Muscle layer of duodenum (tissue), 2 donors: ENCODE data around the gene KRI1.

Experiments used
- H3K27ac ChIP-seq: one replicate; pipeline ENCODE4 v1.7.0; 2013; ENCODE audit warnings: mild to moderate bottlenecking, low read length
- H3K27me3 ChIP-seq: one replicate; pipeline ENCODE4 v1.7.0; 2013; ENCODE audit warnings: low read depth, mild to moderate bottlenecking, control low read depth, low read length
- H3K36me3 ChIP-seq, 2 donors: one replicate each; pipeline ENCODE4 v1.7.0; 2013; ENCODE audit warnings: low read length in 2 of 2, control low read depth in 1 of 2, mild to moderate bottlenecking in 1 of 2; ENCODE audit not compliant: insufficient read depth in 2 of 2, control insufficient read depth in 1 of 2
- H3K4me1 ChIP-seq, 2 donors: one replicate each; pipeline ENCODE4 v1.7.0; 2013; ENCODE audit warnings: low read length in 2 of 2, mild to moderate bottlenecking in 2 of 2, control low read depth in 1 of 2, moderate library complexity in 1 of 2; ENCODE audit not compliant: insufficient read depth in 2 of 2, control insufficient read depth in 1 of 2
- H3K4me3 ChIP-seq, 2 donors: one replicate each; pipeline ENCODE4 v1.7.0; 2013; ENCODE audit warnings: low read length in 2 of 2, low read depth in 1 of 2, mild to moderate bottlenecking in 1 of 2
- H3K9me3 ChIP-seq, 2 donors: one replicate each; pipeline ENCODE4 v1.7.0; 2013; ENCODE audit warnings: low read length in 2 of 2, control low read depth in 1 of 2, mild to moderate bottlenecking in 1 of 2; ENCODE audit not compliant: control insufficient read depth in 1 of 2
- donor health status: healthy.

The KRI1 gene

GRCh38 chr19:10565567-10566407 is at the start of gene KRI1:
KRI1 (minus strand) TSS chr19:10566010; CDS start chr19:10565999, 11 bp downstream.
- Histone ChIP-seq H3K4me1 (peaks cover 13 to 38% of the 10 kb centered on the region in 2 donors), H3K27me3 (no peaks in the 10 kb centered on the region), H3K27ac (peak within 1 kb of the TSS; percentile 82), H3K4me3 (peak within 1 kb of the TSS; percentile 76 to 88), H3K9me3 (no peaks in the 10 kb centered on the region), H3K36me3 (peaks cover 2 to 6% of the 10 kb centered on the region in 2 donors)

- Histone ChIP-seq H3K4me1 (peaks cover 0 to 12% of the 10 kb centered on the region in 2 donors), H3K9me3 (no peaks in the 10 kb centered on the region), H3K36me3 (no peaks in the 10 kb centered on the region), H3K27me3 (no peaks in the 10 kb centered on the region), H3K4me3 (no peak overlapping the region), H3K27ac (no peak overlapping the region)
Observed at GRCh38 chr19:10612499-10613119, 46.8 kb upstream of the KRI1 start.

- Histone ChIP-seq H3K27me3 (no peaks in the 10 kb centered on the region), H3K4me1 (peaks cover 0 to 12% of the 10 kb centered on the region in 2 donors), H3K36me3 (no peaks in the 10 kb centered on the region), H3K4me3 (no peak overlapping the region), H3K27ac (no peak overlapping the region), H3K9me3 (no peaks in the 10 kb centered on the region)
Observed at GRCh38 chr19:10611907-10612306, 46.1 kb upstream of the KRI1 start.

GRCh38 chr19:10604460-10604980 is 38.7 kb upstream of the KRI1 start:
- Histone ChIP-seq H3K36me3 (peaks cover 0 to 9% of the 10 kb centered on the region in 2 donors), H3K4me3 (peak overlapping the region in 1 of 2 donors; percentile 92), H3K27ac (peak overlapping the region; percentile 33), H3K4me1 (peaks cover 0 to 16% of the 10 kb centered on the region in 2 donors), H3K9me3 (no peaks in the 10 kb centered on the region), H3K27me3 (no peaks in the 10 kb centered on the region)

GRCh38 chr19:10603873-10604459 is 38.2 kb upstream of the KRI1 start:
- Histone ChIP-seq H3K4me1 (peaks cover 0 to 16% of the 10 kb centered on the region in 2 donors), H3K27me3 (no peaks in the 10 kb centered on the region), H3K4me3 (peak overlapping the region; percentile 78 to 92), H3K36me3 (peaks cover 0 to 9% of the 10 kb centered on the region in 2 donors), H3K27ac (peak overlapping the region; percentile 83), H3K9me3 (no peaks in the 10 kb centered on the region)

GRCh38 chr19:10603084-10603872 is 37.5 kb upstream of the KRI1 start:
- peaks cover 0 to 16% of the 10 kb centered on the region in 2 donors for H3K4me1 ChIP-seq
- no peaks in the 10 kb centered on the region for H3K9me3 ChIP-seq
- peaks cover 0 to 9% of the 10 kb centered on the region in 2 donors for H3K36me3 ChIP-seq
- no peaks in the 10 kb centered on the region for H3K27me3 ChIP-seq
- H3K27ac ChIP-seq = peak overlapping the region; percentile 83
- peak overlapping the region; percentile 78 to 92 for H3K4me3 ChIP-seq

GRCh38 chr19:10602330-10603083 is 36.7 kb upstream of the KRI1 start:
- H3K27me3 ChIP-seq = no peaks in the 10 kb centered on the region
- H3K27ac ChIP-seq = peak overlapping the region; percentile 83
- H3K4me3 ChIP-seq = peak overlapping the region; percentile 78 to 92
- H3K4me1 ChIP-seq = peaks cover 0 to 16% of the 10 kb centered on the region in 2 donors
- H3K36me3 ChIP-seq = peaks cover 0 to 9% of the 10 kb centered on the region in 2 donors
- no peaks in the 10 kb centered on the region for H3K9me3 ChIP-seq

GRCh38 chr19:10601999-10602329 is 36.2 kb upstream of the KRI1 start:
- Histone ChIP-seq H3K36me3 (peaks cover 0 to 9% of the 10 kb centered on the region in 2 donors), H3K27me3 (no peaks in the 10 kb centered on the region), H3K4me1 (peaks cover 0 to 16% of the 10 kb centered on the region in 2 donors), H3K4me3 (peak overlapping the region in 1 of 2 donors; percentile 92), H3K27ac (no peak overlapping the region), H3K9me3 (no peaks in the 10 kb centered on the region)

- H3K27me3 ChIP-seq = no peaks in the 10 kb centered on the region
- H3K36me3 ChIP-seq = peaks cover 0 to 9% of the 10 kb centered on the region in 2 donors
- H3K4me3 ChIP-seq = no peak overlapping the region
- no peak overlapping the region for H3K27ac ChIP-seq
- H3K9me3 ChIP-seq = no peaks in the 10 kb centered on the region
- H3K4me1 ChIP-seq = peaks cover 0 to 16% of the 10 kb centered on the region in 2 donors
Observed at GRCh38 chr19:10600149-10600548, 34.3 kb upstream of the KRI1 start.
